GM19023 (cell line): ENCODE data around the gene SYNGR1.
"Not testable (repeated sequence)": the region's sequence is repeated elsewhere in the genome, so short reads cannot be mapped to it uniquely, and the experiment has no call there.

Experiments used
- ATAC-seq: cut with Tn5 transposase; IDR thresholded peaks from one replicate; pipeline ENCODE4 v1.9.1; 2021; ENCODE audit warnings: mild to moderate bottlenecking, moderate library complexity; ENCODE audit not compliant: unreplicated experiment

Gene SYNGR1

GRCh38 chr22:39405346-39406085, 55.7 kb downstream of the SYNGR1 start:
- ATAC-seq, result no peak

- no peak for ATAC-seq
These were observed 58.4 kb downstream of the SYNGR1 start for GRCh38 chr22:39408173-39408572.

GRCh38 chr22:39408807-39409206, 59.0 kb downstream of the SYNGR1 start:
- ATAC-seq, result no peak

GRCh38 chr22:39409516-39410029, 59.8 kb downstream of the SYNGR1 start:
- ATAC-seq, result no peak

DNA sequence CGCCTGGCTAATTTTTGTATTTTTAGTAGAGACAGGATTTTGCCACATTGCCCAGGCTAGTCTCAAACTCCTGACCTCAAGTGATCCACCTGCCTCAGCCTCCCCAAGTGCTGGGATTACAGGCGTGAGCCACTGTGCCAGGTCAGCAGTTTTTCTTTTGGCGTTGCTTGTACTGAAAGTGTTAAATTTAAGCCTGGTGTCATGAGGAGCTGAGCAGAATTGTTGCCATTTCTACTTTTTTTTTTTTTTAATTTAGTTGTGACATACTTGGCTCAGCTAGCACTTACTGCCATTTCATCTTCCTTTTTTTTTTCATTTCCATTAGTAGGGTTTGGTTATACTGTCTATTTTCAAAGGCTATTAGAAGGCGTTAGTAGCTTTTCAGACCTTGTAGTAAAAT, 60.5 kb downstream of the SYNGR1 start:
- ATAC-seq, result no peak

- ATAC-seq, result not testable (repeated sequence)
These were observed 62.1 kb downstream of the SYNGR1 start for GRCh38 chr22:39411828-39412365.

DNA sequence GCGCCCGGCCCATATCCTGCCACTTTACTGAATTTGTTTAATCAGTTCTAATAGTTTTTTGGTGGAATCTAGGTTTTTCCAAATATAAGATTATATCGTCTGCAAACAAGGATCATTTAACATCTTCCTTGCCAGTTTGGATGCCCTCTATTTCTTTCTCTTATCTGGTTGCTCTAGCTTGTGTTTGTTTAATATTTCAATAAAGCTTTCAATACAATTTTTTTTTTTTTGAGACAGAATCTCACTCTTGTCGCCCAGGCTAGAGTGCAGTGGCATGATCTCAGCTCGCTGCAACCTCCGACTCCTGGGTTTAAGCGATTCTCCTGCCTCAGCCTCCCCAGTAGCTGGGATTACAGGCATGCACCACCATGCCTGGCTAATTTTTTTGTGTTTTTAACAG, 63.4 kb downstream of the SYNGR1 start:
- ATAC-seq, result not testable (repeated sequence)

DNA sequence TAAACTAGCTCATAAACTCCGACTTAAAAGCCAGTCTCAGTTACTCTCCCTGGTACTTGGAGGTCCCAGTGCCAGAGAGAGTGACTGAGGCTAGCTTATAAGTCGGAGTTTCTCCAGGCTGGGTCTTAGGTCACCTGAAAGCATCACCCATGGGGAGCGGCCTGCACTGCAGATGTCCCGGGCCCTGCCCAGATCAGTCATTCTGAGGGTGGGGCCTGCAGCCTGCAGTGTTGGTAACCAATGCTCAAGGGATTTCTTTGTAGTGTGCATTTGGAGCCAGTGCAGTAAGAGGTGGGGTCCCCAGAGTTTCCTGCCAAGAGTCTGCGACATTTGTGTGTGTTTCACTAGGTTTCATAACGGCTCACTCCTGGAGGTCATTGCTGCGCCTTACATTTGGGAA, 64.6 kb downstream of the SYNGR1 start:
- ATAC-seq, result no peak

- ATAC-seq, result no peak
These were observed 65.1 kb downstream of the SYNGR1 start for GRCh38 chr22:39414886-39415285.

DNA sequence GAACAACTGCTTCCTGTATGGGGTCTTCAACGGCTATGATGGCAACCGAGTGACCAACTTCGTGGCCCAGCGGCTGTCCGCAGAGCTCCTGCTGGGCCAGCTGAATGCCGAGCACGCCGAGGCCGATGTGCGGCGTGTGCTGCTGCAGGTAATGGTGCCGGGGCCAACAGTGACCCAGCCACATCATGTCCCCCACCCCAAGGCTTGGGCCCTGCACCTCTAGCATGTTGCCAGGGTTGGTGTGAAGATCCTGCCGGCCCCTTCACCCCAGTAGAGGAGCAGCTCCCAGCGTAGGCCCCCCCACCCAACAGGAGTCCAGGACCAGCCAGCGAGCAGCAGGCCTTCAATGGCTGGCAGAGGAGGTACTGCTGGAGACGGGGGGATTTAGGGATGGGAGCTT, 65.7 kb downstream of the SYNGR1 start:
- no peak for ATAC-seq

DNA sequence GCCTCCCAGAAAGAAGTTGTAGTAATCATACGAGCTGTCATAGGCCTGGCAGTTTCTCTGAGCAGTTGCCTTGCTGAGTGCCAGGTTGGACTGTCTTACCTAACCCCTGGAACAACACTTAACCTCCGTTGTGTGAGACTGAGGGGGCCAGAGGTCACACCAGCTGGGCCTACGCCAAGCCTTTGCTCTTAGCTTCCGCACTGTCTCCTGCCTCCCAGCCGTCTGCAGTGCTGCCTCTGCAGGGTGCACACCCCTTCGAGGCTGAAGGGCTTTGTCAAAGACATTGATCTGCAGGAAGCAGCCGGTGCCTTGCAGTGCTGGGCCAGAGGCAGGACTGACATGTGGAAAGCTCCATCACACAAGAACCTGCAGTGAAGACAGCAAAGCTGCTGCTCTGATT, 66.5 kb downstream of the SYNGR1 start:
- no peak for ATAC-seq

DNA sequence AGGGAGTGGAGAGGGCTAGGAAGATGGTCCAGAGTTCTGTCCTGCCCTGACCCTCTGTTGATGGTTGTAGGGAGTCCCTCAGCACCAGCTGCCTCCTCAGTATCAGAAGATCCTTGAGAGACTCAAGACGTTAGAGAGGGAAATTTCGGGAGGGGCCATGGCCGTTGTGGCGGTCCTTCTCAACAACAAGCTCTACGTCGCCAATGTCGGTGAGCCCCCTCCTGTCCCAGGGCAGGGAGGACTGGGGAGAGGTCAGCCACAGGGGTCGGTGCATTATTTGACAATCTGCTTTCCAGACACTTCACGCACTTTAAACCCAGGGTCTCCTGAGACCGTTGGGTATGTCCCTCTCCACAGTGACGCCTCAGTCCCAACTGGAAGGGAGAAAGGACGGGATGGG, 67.8 kb downstream of the SYNGR1 start:
- no peak for ATAC-seq

DNA sequence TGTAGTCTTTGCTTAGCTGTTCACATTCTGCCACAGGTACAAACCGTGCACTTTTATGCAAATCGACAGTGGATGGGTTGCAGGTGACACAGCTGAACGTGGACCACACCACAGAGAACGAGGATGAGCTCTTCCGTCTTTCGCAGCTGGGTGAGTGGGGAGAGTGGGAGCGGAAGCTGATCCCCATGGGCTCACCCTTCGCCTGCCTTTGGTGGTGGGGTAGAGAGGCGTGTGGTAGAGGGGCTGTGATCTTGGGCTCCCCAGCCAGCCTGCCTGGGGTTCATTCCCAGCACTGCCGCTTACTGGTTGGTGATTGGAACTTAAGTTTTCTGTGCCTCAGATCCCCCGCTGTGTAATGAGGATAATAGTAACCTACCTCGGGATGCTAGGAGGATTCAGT, 68.9 kb downstream of the SYNGR1 start:
- ATAC-seq, result no peak

- ATAC-seq, result no peak
These were observed 69.3 kb downstream of the SYNGR1 start for GRCh38 chr22:39419096-39419495.

DNA sequence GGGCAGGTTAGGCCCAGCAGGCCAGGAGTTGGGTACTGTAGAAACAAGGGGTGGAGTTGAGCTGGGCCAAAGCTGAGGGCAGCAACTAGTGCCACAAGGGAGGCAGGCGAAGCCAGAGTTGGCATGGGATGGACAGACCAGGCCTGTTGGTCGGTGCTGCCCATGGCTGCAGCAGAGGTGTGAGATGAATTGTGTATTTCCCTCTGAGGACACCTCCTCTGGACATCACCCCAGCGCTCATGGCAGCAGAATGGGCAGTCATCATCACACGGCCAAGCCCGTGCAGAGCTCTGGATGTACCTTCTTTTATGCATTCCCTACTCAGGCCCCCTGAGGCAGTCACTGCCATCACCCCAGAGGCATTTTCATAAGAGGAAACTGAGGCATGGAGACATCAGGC, 70.1 kb downstream of the SYNGR1 start:
- no peak for ATAC-seq

GRCh38 chr22:39421691-39422090, 71.9 kb downstream of the SYNGR1 start:
- no peak for ATAC-seq

DNA sequence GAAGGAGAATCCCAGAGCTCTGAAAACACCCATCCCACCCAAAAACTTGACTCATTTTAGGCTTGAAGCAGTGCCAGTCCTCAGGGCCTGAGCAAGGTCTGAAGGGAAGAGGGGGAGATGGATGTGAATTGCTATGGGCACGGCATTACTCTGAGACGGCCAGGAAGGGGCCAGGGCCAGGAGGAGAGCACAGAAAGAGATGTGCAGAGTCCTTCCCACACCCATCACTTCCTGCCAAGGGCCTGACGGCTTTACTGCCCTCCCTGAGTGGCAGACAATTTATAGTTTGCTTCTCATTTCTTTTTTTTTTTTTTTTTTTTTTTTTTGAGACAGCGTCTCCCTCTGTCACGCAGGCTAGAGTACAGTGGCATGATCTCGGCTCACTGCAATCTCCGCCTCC, 72.3 kb downstream of the SYNGR1 start:
- no peak for ATAC-seq

DNA sequence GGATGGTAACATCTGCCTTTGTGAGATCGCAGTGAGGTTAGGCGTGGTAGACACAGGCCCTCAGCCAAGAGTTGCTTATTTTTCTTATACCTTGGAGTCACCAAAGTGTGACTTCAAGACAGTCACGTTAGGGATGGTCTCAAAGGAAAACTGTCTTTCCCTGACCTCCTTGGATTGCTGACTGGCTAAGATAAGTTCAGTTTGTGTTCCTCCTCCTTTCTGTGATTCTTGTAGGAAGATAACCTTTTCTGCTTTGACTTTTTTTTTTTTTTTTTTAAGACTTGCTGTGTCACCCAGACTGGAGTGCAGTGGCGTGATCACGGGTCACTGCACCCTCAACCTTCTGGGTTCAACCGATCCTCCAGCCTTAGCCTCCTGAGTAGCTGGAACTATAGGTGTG, 72.9 kb downstream of the SYNGR1 start:
- no peak for ATAC-seq

- no peak for ATAC-seq
These were observed 74.2 kb downstream of the SYNGR1 start for GRCh38 chr22:39423976-39424375.

- ATAC-seq, result no peak
These were observed 76.7 kb downstream of the SYNGR1 start for GRCh38 chr22:39426380-39427043.

DNA sequence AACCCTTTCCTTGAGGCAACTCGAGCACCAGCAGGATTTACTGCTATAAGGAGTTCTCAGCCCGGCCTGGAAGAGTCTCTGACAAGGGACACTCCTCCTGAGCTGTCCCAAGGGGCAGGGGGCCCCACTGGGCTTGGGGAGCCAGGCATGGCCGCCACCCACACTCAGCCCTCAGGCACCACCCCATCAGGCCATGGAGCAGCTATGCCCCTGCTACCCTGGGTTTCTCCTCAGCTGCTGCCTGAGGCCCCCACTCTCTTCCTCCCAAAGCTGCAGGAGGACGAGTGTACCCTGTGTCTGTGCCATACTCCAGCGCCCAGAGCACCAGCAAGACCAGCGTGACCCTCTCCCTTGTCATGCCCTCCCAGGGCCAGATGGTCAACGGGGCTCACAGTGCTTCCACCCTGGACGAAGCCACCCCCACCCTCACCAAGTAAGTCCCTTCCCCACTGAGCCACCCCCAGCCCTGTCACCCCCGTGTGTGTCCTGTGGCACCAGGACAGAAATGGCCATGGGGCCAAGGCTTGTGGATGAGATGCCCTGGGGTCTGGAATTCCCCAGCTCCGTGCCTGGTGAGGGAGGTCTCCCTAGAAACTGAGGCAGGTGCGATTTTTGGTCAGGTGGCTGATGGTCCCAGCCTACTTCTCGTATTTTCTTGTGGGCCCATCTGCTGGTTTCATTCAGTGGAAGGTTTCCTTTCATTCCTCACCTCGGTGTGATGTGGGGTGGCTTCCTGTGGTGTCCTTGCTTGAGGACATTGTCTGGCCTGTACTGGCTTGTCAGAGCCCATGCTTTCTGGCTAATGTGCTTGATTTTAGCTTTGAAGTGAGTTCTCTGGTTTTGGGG, 78.2 kb downstream of the SYNGR1 start:
- ATAC-seq, result no peak
